ENCODE measurements around the gene TFCP2L1.

GRCh38 chr2:121260370-121261154 lies 24.4 kb downstream of the TFCP2L1 start:
- TF ChIP-seq FOXA1 (IDR thresholded peaks at IDR 0.05) (no peak), SUZ12 (IDR thresholded peaks at IDR 0.05) (no peak), CTBP1 (IDR thresholded peaks at IDR 0.05; ENCODE audit: borderline replicate concordance) (no peak), SP1 (IDR thresholded peaks at IDR 0.05) (no peak), FOXM1 (IDR thresholded peaks at IDR 0.05; ENCODE audit: borderline replicate concordance) (no peak), NFRKB (IDR thresholded peaks at IDR 0.05) (no peak), FOXK2 (IDR thresholded peaks at IDR 0.05) (no peak), L3MBTL2 (conservative IDR thresholded peaks at IDR 0.05) (no peak), BHLHE40 (IDR thresholded peaks at IDR 0.05; ENCODE audit: borderline replicate concordance) (no peak), LEF1 (IDR thresholded peaks at IDR 0.05; ENCODE audit: borderline replicate concordance) (no peak), ELF4 (IDR thresholded peaks at IDR 0.05) (no peak)
- TF ChIP-seq, protein P1, sequence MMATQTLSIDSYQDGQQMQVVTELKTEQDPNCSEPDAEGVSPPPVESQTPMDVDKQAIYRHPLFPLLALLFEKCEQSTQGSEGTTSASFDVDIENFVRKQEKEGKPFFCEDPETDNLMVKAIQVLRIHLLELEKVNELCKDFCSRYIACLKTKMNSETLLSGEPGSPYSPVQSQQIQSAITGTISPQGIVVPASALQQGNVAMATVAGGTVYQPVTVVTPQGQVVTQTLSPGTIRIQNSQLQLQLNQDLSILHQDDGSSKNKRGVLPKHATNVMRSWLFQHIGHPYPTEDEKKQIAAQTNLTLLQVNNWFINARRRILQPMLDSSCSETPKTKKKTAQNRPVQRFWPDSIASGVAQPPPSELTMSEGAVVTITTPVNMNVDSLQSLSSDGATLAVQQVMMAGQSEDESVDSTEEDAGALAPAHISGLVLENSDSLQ (IDR thresholded peaks at IDR 0.05) = no peak
